GM10266 (cell line): ENCODE results near the gene RGMA.

ENCODE experiments used
- DNase-seq: peaks from one replicate; pipeline ENCODE4 v3.0.0; 2012; ENCODE audit errors: extremely low spot score
- TF ChIP-seq, protein P1 (sequence below): IDR thresholded peaks from 2 replicates; pipeline ENCODE4 v1.5.1; 2012; ENCODE audit warnings: mild to moderate bottlenecking, low read depth; ENCODE audit not compliant: control insufficient read depth, insufficient read depth; ENCODE audit errors: missing control alignments

RGMA gene

DNA sequence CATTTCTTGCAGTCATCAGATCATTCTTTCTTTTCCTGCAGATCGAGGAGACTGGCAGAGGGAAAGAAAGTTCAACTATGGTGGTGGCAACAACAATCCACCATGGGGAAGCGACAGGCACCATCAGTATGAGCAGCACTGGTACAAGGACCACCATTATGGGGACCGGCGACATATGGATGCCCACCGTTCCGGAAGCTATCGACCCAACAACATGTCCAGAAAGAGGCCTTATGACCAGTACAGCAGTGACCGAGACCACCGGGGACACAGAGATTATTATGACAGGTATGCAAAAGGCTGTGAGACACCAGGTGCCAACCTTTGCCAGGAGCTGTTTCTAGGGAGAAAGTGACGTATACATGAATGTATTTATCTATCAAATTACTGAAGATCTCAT, 69.0 kb downstream of the RGMA start:
- DNase-seq, result no peak
- TF ChIP-seq, protein P1, sequence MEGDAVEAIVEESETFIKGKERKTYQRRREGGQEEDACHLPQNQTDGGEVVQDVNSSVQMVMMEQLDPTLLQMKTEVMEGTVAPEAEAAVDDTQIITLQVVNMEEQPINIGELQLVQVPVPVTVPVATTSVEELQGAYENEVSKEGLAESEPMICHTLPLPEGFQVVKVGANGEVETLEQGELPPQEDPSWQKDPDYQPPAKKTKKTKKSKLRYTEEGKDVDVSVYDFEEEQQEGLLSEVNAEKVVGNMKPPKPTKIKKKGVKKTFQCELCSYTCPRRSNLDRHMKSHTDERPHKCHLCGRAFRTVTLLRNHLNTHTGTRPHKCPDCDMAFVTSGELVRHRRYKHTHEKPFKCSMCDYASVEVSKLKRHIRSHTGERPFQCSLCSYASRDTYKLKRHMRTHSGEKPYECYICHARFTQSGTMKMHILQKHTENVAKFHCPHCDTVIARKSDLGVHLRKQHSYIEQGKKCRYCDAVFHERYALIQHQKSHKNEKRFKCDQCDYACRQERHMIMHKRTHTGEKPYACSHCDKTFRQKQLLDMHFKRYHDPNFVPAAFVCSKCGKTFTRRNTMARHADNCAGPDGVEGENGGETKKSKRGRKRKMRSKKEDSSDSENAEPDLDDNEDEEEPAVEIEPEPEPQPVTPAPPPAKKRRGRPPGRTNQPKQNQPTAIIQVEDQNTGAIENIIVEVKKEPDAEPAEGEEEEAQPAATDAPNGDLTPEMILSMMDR, result no peak

DNA sequence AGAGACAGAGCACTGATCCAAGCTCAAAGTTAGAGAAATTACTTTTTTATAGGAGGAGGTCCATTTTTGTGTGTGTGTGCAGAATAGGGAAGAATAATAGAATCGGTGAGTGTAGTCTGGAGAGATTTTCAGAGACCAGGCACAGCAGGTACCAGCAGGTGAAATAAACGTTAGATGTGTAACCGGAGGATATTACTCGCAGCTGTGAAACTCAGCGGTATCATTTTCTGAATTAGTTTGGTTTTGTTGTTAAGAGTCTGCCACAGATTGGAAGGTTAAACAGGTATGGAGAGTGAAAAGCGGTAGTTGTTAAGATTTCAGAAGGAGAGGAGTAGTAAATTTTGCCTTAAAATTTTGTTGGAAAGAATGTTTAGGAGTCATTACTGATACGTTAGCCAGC, 69.9 kb downstream of the RGMA start:
- TF ChIP-seq, protein P1, result no peak
- DNase-seq, result no peak

DNA sequence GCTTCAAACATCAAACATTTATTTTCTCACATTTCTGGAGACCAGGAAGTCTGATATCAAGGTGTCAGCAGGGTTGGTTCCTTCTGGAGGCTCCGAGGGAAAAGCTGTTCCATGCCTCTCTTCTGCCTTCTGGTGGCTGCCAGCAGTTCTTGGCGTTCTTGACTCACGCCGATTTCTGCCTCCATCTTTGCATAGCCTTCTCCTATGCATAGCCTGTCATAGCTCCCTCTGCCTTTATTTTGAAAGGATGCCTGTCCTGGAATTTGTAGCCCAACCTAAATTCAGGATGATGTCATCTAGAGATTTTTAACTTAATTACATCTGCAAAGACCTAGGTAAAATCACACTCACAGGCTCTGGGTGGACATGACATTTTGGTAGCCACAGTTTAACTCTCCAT, 70.4 kb downstream of the RGMA start:
- TF ChIP-seq, protein P1, result no peak
- no peak for DNase-seq

DNA sequence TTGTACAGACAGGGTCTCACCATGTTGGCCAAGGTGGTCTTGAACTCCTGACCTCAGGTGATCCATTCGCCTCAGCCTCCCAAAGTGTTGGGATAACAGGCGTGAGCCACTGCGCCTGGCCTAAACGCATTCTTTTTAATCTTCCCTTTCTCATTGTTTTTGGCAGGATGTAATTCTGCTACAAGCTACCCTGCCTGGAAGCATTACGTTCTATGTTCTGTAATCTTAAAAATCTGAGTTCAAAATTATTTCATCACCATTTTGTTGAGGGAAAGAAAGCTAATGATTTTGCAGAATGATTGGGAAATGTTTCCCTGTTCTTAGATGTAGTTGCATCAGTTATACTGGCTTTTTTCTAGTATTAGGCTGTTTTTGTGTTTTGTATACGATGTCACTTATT, 71.5 kb downstream of the RGMA start:
- TF ChIP-seq, protein P1, result no peak
- no peak for DNase-seq

DNA sequence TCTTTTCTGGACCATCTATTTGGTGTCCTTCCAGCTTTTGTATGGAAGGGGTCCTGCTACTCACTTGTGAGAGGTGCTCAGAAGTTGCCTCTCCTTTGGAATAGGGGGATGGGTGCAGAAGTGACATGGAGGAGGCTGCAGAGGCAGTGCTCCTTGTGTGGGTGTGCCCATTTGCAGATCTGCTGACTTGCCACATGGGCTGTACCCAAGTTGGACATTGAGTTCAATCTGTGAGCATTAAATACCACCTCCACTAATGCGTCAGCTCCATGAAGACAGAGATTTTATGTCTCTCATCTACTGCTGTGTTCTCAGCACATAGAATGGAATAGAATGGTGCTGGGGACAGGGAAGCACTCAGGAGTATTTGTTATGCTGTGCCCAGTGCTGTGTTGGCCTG, 76.2 kb downstream of the RGMA start:
- TF ChIP-seq, protein P1, result no peak
- DNase-seq, result no peak

DNA sequence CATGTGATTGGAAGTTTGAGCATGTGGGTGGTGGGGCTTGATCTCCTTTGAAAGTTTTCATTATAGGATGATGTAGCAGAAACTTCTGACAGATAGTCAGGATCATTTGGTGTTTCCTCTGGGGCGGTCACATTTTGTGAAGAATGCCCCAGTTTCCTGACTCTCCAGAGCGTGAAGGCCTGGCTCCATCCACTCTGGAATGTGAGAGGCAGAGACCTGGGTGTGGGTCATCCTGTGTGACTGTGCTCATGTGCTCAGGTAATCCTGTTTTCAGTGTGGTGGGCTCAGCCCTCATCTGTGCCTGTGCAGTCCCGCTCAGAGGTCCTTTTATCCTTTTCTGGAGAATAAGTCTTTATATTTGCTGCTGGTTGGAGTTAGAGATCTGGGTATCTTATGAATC, 81.0 kb downstream of the RGMA start:
- TF ChIP-seq, protein P1, result no peak
- no peak for DNase-seq

DNA sequence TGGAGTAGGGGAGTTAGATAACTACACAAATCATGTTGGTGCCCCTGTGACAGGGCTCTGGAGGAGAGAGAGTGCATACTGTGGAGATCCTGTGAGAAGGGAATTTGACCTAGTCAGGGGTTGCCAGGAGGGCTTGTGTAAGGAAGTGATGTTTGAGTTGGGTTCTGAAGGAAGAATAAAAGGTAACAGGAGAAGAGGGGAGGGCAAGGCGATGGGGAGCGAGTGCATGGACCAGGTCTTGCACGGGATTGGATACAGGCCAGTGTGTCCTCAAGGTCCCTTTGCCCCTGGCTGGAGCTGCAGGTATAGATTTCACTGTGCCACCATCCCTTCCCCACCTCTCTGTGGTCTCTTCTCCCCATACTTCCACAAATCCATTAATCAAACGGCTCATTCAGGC, 83.9 kb downstream of the RGMA start:
- no peak for DNase-seq
- TF ChIP-seq, protein P1, result no peak
